Measurements from ENCODE around the gene DISC1. TPM values are rescaled to one million over a fixed set of nuclear protein-coding genes. Genes with fewer than 3 reads are reported as not detected.

DISC1 gene
- total and polyA plus RNA-seq, 2 experiments from 2014 or later: 2.1 to 6.5 TPM

DNA sequence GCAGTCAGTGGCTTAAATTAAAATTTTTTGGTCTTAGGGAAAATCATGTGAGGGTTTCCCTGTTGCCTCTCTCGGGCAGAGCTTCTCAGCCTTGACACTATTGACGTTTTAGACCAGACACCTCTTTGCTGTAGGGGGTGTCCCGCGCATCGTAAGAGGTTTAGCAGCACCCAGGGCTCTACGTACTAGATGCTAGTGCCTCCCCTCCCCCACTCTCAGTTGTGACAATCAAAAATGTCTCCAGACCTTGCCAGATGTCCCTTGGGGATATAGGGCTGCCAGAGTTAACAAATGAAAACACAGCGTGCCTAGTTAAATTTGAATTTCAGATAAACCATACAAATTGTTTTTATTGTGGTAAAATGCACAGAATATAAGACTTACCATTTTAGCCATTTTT is 293.3 kb downstream of the DISC1 start (continued):
- TF ChIP-seq CTCF (conservative IDR thresholded peaks at IDR 0.05; ENCODE audit: low read depth in 2 of 2): no peak
- TF ChIP-seq, protein P1, sequence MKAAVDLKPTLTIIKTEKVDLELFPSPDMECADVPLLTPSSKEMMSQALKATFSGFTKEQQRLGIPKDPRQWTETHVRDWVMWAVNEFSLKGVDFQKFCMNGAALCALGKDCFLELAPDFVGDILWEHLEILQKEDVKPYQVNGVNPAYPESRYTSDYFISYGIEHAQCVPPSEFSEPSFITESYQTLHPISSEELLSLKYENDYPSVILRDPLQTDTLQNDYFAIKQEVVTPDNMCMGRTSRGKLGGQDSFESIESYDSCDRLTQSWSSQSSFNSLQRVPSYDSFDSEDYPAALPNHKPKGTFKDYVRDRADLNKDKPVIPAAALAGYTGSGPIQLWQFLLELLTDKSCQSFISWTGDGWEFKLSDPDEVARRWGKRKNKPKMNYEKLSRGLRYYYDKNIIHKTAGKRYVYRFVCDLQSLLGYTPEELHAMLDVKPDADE (IDR thresholded peaks at IDR 0.05): no peak

DNA sequence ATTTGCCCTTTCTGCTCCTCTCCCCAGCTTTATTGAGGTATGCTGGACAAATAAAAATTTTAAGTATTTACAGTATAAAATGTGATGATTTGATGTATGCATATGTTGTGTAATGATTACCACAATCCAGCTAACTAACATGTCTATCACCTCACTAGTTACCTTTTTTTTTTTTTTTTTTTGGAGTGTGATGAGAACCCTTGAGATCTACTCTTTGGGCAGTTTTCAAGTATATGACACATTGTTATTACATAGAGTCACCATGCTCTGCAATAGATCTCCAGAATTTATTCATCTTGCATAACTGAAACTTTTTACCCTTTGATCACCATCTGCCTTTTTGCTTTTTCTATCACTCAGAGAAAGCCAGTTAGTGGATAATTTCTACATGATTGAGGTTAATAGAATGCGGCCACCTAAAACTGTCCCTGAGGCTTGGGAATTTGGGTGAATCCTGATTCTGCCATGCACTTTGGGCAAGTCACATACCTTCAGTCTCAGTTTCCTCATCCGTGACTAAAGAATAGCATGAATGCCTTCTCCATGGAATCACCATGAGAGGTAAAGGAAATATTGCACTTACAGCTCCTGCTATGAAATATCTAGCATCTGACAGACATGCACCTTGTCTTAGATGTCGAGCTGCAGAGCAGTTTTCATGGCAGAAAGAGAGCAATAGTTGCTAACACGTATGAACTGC is 295.2 kb downstream of the DISC1 start:
- Histone ChIP-seq H3F3A (replicated peaks; ENCODE audit: low read depth) (no peaks in the 10 kb centered on the region), H2AFZ (no peak overlapping the region), H3K79me2 (replicated peaks; ENCODE audit: insufficient read depth) (no peaks in the 10 kb centered on the region), H3K4me3 (no peak overlapping the region), H3K27me3 (ENCODE audit: insufficient read depth) (no peaks in the 10 kb centered on the region), H3K36me3 (ENCODE audit: insufficient read depth) (no peaks in the 10 kb centered on the region), H4K20me1 (replicated peaks; ENCODE audit: insufficient read depth) (no peaks in the 10 kb centered on the region), H3K4me2 (no peak overlapping the region), H3K27ac (ENCODE audit: low read depth) (no peak overlapping the region), H3K4me1 (ENCODE audit: insufficient read depth) (no peaks in the 10 kb centered on the region), H3K9me2 (ENCODE audit: insufficient read depth) (no peaks in the 10 kb centered on the region)
- Mint-ChIP-seq H3K27me3 (ENCODE audit: insufficient read depth, low read depth, poor library complexity) (peaks cover 4% of the 10 kb centered on the region), H3K9me3 (no peaks in the 10 kb centered on the region), H3K27ac (no peak overlapping the region), H3K36me3 (ENCODE audit: low read depth) (no peaks in the 10 kb centered on the region), H3K4me3 (no peak overlapping the region), H3K4me1 (peaks cover 20% of the 10 kb centered on the region)
- no peak for TF ChIP-seq JUNB (IDR thresholded peaks at IDR 0.05; ENCODE audit: unreplicated experiment)
- TF ChIP-seq ZNF114 (CRISPR knock-in tag; IDR thresholded peaks at IDR 0.05): no peak
- no peak for TF ChIP-seq ZNF462 (CRISPR knock-in tag; IDR thresholded peaks at IDR 0.05)
- no peak for TF ChIP-seq POLR2AphosphoS5 (IDR thresholded peaks at IDR 0.05; ENCODE audit: low read depth)
- no peak for TF ChIP-seq NANOG (IDR thresholded peaks at IDR 0.05; ENCODE audit: borderline replicate concordance)
- no peak for TF ChIP-seq STAT1 (IDR thresholded peaks at IDR 0.05; ENCODE audit: unreplicated experiment)
- TF ChIP-seq ZNF331 (CRISPR knock-in tag; IDR thresholded peaks at IDR 0.05; ENCODE audit: low read depth): no peak
- TF ChIP-seq REST (IDR thresholded peaks at IDR 0.05; ENCODE audit: unreplicated experiment): no peak
- no peak for TF ChIP-seq CREB1 (CRISPR knock-in tag; IDR thresholded peaks at IDR 0.05; ENCODE audit: low read depth)
- TF ChIP-seq EZH2 (IDR thresholded peaks at IDR 0.05; ENCODE audit: low read depth, unreplicated experiment): no peak
- no peak for TF ChIP-seq EZH2phosphoT487 (IDR thresholded peaks at IDR 0.05; ENCODE audit: unreplicated experiment)
- ATAC-seq (no peak), DNase-seq (ENCODE audit: low spot score) (no peak)
